ENCODE measurements around the gene LYPD6.

DNA sequence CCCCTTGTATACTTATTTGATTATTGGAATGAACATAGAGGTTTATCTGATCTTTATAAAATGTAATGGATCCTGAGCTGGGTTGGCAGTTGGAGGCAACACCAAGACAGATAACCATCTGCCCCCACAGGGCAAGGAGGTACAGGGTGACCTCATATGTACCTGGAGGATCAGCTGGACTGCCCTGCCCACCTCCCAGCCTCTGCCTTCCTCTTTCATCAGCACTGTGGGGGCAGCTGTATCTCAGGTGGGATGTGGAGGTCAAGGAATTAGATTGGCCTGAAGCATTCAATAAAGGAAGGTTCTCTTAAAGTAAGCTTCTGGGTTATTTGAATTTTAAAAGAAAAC, 92.6 kb downstream of the LYPD6 start:
- TF ChIP-seq CTCF (IDR thresholded peaks at IDR 0.05) (no peak), POLR2A (IDR thresholded peaks at IDR 0.05) (no peak)

Measured in body of pancreas (tissue), 4 donors.